ENCODE results near the gene NEURL1B.
A peak's percentile ranks its signal among the peaks of the same experiment; 100 is the strongest.

GRCh38 chr5:172736508-172737135 lies 95.6 kb downstream of the NEURL1B start:
- TF ChIP-seq EZH2 (IDR thresholded peaks at IDR 0.05; ENCODE audit: insufficient read depth, low read length): no peak
- TF ChIP-seq, protein P1, sequence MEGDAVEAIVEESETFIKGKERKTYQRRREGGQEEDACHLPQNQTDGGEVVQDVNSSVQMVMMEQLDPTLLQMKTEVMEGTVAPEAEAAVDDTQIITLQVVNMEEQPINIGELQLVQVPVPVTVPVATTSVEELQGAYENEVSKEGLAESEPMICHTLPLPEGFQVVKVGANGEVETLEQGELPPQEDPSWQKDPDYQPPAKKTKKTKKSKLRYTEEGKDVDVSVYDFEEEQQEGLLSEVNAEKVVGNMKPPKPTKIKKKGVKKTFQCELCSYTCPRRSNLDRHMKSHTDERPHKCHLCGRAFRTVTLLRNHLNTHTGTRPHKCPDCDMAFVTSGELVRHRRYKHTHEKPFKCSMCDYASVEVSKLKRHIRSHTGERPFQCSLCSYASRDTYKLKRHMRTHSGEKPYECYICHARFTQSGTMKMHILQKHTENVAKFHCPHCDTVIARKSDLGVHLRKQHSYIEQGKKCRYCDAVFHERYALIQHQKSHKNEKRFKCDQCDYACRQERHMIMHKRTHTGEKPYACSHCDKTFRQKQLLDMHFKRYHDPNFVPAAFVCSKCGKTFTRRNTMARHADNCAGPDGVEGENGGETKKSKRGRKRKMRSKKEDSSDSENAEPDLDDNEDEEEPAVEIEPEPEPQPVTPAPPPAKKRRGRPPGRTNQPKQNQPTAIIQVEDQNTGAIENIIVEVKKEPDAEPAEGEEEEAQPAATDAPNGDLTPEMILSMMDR (IDR thresholded peaks at IDR 0.05; ENCODE audit: insufficient read depth, low read depth, low read length): peak; percentile 19
